ENCODE measurements around the gene SLC16A9.

Gene SLC16A9

GRCh38 chr10:59702347-59702746 lies 7.3 kb downstream of the SLC16A9 start:
- Histone ChIP-seq H3K18ac (ENCODE audit: low read depth in 1 of 2, low read length in 2 of 2) (no peak overlapping the region), H4K91ac (ENCODE audit: low read length) (no peak overlapping the region), H2BK5ac (ENCODE audit: low read depth, low read length, poor library complexity, severe bottlenecking) (no peak overlapping the region), H3K23ac (ENCODE audit: low read length in 2 of 2) (no peak overlapping the region), H2BK12ac (ENCODE audit: low read length in 2 of 2) (no peak overlapping the region), H3K4me1 (ENCODE audit: control insufficient read depth, insufficient read depth, low read depth, low read length) (no peaks in the 10 kb centered on the region), H3K4me2 (ENCODE audit: low read length, poor library complexity, severe bottlenecking) (no peak overlapping the region), H3K79me1 (replicated peaks; ENCODE audit: low read length, poor library complexity, severe bottlenecking) (no peaks in the 10 kb centered on the region), H2AK5ac (ENCODE audit: low read length, severe bottlenecking) (no peak overlapping the region), H2AFZ (ENCODE audit: low read depth, low read length) (no peak overlapping the region), H3K36me3 (ENCODE audit: control insufficient read depth in 1 of 2, insufficient read depth in 2 of 2, low read depth in 1 of 2, low read length in 2 of 2) (no peaks in the 10 kb centered on the region), H3K4me3 (ENCODE audit: insufficient read depth in 1 of 2, low read depth in 1 of 2, low read length in 2 of 2) (no peak overlapping the region), H3K4ac (ENCODE audit: low read depth in 1 of 2, low read length in 2 of 2) (no peak overlapping the region), H3K27ac (ENCODE audit: low read length, poor library complexity, severe bottlenecking) (no peak overlapping the region), H4K8ac (ENCODE audit: low read length) (no peak overlapping the region), H3K9me3 (ENCODE audit: control insufficient read depth, low read length) (no peaks in the 10 kb centered on the region), H3K14ac (ENCODE audit: low read length in 2 of 2) (no peak overlapping the region), H3K9ac (ENCODE audit: low read length) (no peak overlapping the region), H2BK15ac (ENCODE audit: low read depth, poor library complexity, severe bottlenecking) (no peak overlapping the region), H2BK120ac (ENCODE audit: low read depth, low read length) (no peak overlapping the region), H3K27me3 (ENCODE audit: control insufficient read depth in 1 of 2, insufficient read depth in 1 of 2, low read length in 2 of 2) (peaks cover 20 to 34% of the 10 kb centered on the region in 2 experiments)
- no peak for DNase-seq
- WGBS: 75% methylated on average over 4 of the region's 4 CpGs

- H3K4ac ChIP-seq (ENCODE audit: low read depth in 1 of 2, low read length in 2 of 2): no peak overlapping the region
- no peak overlapping the region for H3K14ac ChIP-seq (ENCODE audit: low read length in 2 of 2)
- no peaks in the 10 kb centered on the region for H3K79me1 ChIP-seq (replicated peaks; ENCODE audit: low read length, poor library complexity, severe bottlenecking)
- no peak overlapping the region for H2BK120ac ChIP-seq (ENCODE audit: low read depth, low read length)
- no peak overlapping the region for H3K4me2 ChIP-seq (ENCODE audit: low read length, poor library complexity, severe bottlenecking)
- H2AK5ac ChIP-seq (ENCODE audit: low read length, severe bottlenecking): no peak overlapping the region
- H2BK12ac ChIP-seq (ENCODE audit: low read length in 2 of 2): no peak overlapping the region
- H4K8ac ChIP-seq (ENCODE audit: low read length): no peak overlapping the region
- no peak overlapping the region for H3K27ac ChIP-seq (ENCODE audit: low read length, poor library complexity, severe bottlenecking)
- no peak overlapping the region for H4K91ac ChIP-seq (ENCODE audit: low read length)
- WGBS: 8% methylated on average over 4 of the region's 4 CpGs
- no peak overlapping the region for H2BK5ac ChIP-seq (ENCODE audit: low read depth, low read length, poor library complexity, severe bottlenecking)
- peaks cover 17 to 33% of the 10 kb centered on the region in 2 experiments for H3K27me3 ChIP-seq (ENCODE audit: control insufficient read depth in 1 of 2, insufficient read depth in 1 of 2, low read length in 2 of 2)
- H3K4me1 ChIP-seq (ENCODE audit: control insufficient read depth, insufficient read depth, low read depth, low read length): no peaks in the 10 kb centered on the region
- no peak for DNase-seq
- no peak overlapping the region for H3K18ac ChIP-seq (ENCODE audit: low read depth in 1 of 2, low read length in 2 of 2)
- H2AFZ ChIP-seq (ENCODE audit: low read depth, low read length): no peak overlapping the region
- H3K4me3 ChIP-seq (ENCODE audit: insufficient read depth in 1 of 2, low read depth in 1 of 2, low read length in 2 of 2): no peak overlapping the region
- H3K9me3 ChIP-seq (ENCODE audit: control insufficient read depth, low read length): no peaks in the 10 kb centered on the region
- no peak overlapping the region for H3K23ac ChIP-seq (ENCODE audit: low read length in 2 of 2)
- H3K36me3 ChIP-seq (ENCODE audit: control insufficient read depth in 1 of 2, insufficient read depth in 2 of 2, low read depth in 1 of 2, low read length in 2 of 2): no peaks in the 10 kb centered on the region
- no peak overlapping the region for H3K9ac ChIP-seq (ENCODE audit: low read length)
- H2BK15ac ChIP-seq (ENCODE audit: low read depth, poor library complexity, severe bottlenecking): no peak overlapping the region
Observed at GRCh38 chr10:59700709-59701108, 8.9 kb downstream of the SLC16A9 start.

GRCh38 chr10:59698326-59698725 lies 11.3 kb downstream of the SLC16A9 start:
- no peaks in the 10 kb centered on the region for H3K4me1 ChIP-seq (ENCODE audit: control insufficient read depth, insufficient read depth, low read depth, low read length)
- no peak overlapping the region for H3K4me2 ChIP-seq (ENCODE audit: low read length, poor library complexity, severe bottlenecking)
- no peak overlapping the region for H3K23ac ChIP-seq (ENCODE audit: low read length in 2 of 2)
- peaks cover 17 to 33% of the 10 kb centered on the region in 2 experiments for H3K27me3 ChIP-seq (ENCODE audit: control insufficient read depth in 1 of 2, insufficient read depth in 1 of 2, low read length in 2 of 2)
- H2BK5ac ChIP-seq (ENCODE audit: low read depth, low read length, poor library complexity, severe bottlenecking): no peak overlapping the region
- no peaks in the 10 kb centered on the region for H3K9me3 ChIP-seq (ENCODE audit: control insufficient read depth, low read length)
- H3K4me3 ChIP-seq (ENCODE audit: insufficient read depth in 1 of 2, low read depth in 1 of 2, low read length in 2 of 2): no peak overlapping the region
- WGBS: 39% methylated on average over 1 of the region's 1 CpG
- H3K14ac ChIP-seq (ENCODE audit: low read length in 2 of 2): no peak overlapping the region
- no peak for DNase-seq
- no peak overlapping the region for H2BK12ac ChIP-seq (ENCODE audit: low read length in 2 of 2)
- no peaks in the 10 kb centered on the region for H3K79me1 ChIP-seq (replicated peaks; ENCODE audit: low read length, poor library complexity, severe bottlenecking)
- H3K27ac ChIP-seq (ENCODE audit: low read length, poor library complexity, severe bottlenecking): no peak overlapping the region
- no peak overlapping the region for H4K91ac ChIP-seq (ENCODE audit: low read length)
- H2BK15ac ChIP-seq (ENCODE audit: low read depth, poor library complexity, severe bottlenecking): no peak overlapping the region
- H4K8ac ChIP-seq (ENCODE audit: low read length): no peak overlapping the region
- no peaks in the 10 kb centered on the region for H3K36me3 ChIP-seq (ENCODE audit: control insufficient read depth in 1 of 2, insufficient read depth in 2 of 2, low read depth in 1 of 2, low read length in 2 of 2)
- no peak overlapping the region for H3K18ac ChIP-seq (ENCODE audit: low read depth in 1 of 2, low read length in 2 of 2)
- no peak overlapping the region for H3K9ac ChIP-seq (ENCODE audit: low read length)
- H2AK5ac ChIP-seq (ENCODE audit: low read length, severe bottlenecking): no peak overlapping the region
- no peak overlapping the region for H2BK120ac ChIP-seq (ENCODE audit: low read depth, low read length)
- H3K4ac ChIP-seq (ENCODE audit: low read depth in 1 of 2, low read length in 2 of 2): no peak overlapping the region
- H2AFZ ChIP-seq (ENCODE audit: low read depth, low read length): no peak overlapping the region

GRCh38 chr10:59695637-59696036 lies 14.0 kb downstream of the SLC16A9 start:
- H3K4me1 ChIP-seq (ENCODE audit: control insufficient read depth, insufficient read depth, low read depth, low read length): no peaks in the 10 kb centered on the region
- H3K9me3 ChIP-seq (ENCODE audit: control insufficient read depth, low read length): no peaks in the 10 kb centered on the region
- H2AFZ ChIP-seq (ENCODE audit: low read depth, low read length): no peak overlapping the region
- no peak overlapping the region for H3K4me3 ChIP-seq (ENCODE audit: insufficient read depth in 1 of 2, low read depth in 1 of 2, low read length in 2 of 2)
- no peak overlapping the region for H4K8ac ChIP-seq (ENCODE audit: low read length)
- H3K27me3 ChIP-seq (ENCODE audit: control insufficient read depth in 1 of 2, insufficient read depth in 1 of 2, low read length in 2 of 2): peaks cover 11 to 21% of the 10 kb centered on the region in 2 experiments
- H2BK5ac ChIP-seq (ENCODE audit: low read depth, low read length, poor library complexity, severe bottlenecking): no peak overlapping the region
- no peaks in the 10 kb centered on the region for H3K79me1 ChIP-seq (replicated peaks; ENCODE audit: low read length, poor library complexity, severe bottlenecking)
- no peak overlapping the region for H3K27ac ChIP-seq (ENCODE audit: low read length, poor library complexity, severe bottlenecking)
- no peak overlapping the region for H2AK5ac ChIP-seq (ENCODE audit: low read length, severe bottlenecking)
- H3K4me2 ChIP-seq (ENCODE audit: low read length, poor library complexity, severe bottlenecking): no peak overlapping the region
- DNase-seq: no peak
- no peak overlapping the region for H4K91ac ChIP-seq (ENCODE audit: low read length)
- no peak overlapping the region for H3K9ac ChIP-seq (ENCODE audit: low read length)
- no peak overlapping the region for H3K4ac ChIP-seq (ENCODE audit: low read depth in 1 of 2, low read length in 2 of 2)
- H2BK120ac ChIP-seq (ENCODE audit: low read depth, low read length): no peak overlapping the region
- H2BK15ac ChIP-seq (ENCODE audit: low read depth, poor library complexity, severe bottlenecking): no peak overlapping the region
- no peak overlapping the region for H3K14ac ChIP-seq (ENCODE audit: low read length in 2 of 2)
- no peaks in the 10 kb centered on the region for H3K36me3 ChIP-seq (ENCODE audit: control insufficient read depth in 1 of 2, insufficient read depth in 2 of 2, low read depth in 1 of 2, low read length in 2 of 2)
- 97% methylated on average over 2 of the region's 3 CpGs for WGBS
- no peak overlapping the region for H3K23ac ChIP-seq (ENCODE audit: low read length in 2 of 2)
- no peak overlapping the region for H2BK12ac ChIP-seq (ENCODE audit: low read length in 2 of 2)
- no peak overlapping the region for H3K18ac ChIP-seq (ENCODE audit: low read depth in 1 of 2, low read length in 2 of 2)

All from mesenchymal stem cell (in vitro differentiated cells and primary cell).